ENCODE results near the gene BRD4.

DNA sequence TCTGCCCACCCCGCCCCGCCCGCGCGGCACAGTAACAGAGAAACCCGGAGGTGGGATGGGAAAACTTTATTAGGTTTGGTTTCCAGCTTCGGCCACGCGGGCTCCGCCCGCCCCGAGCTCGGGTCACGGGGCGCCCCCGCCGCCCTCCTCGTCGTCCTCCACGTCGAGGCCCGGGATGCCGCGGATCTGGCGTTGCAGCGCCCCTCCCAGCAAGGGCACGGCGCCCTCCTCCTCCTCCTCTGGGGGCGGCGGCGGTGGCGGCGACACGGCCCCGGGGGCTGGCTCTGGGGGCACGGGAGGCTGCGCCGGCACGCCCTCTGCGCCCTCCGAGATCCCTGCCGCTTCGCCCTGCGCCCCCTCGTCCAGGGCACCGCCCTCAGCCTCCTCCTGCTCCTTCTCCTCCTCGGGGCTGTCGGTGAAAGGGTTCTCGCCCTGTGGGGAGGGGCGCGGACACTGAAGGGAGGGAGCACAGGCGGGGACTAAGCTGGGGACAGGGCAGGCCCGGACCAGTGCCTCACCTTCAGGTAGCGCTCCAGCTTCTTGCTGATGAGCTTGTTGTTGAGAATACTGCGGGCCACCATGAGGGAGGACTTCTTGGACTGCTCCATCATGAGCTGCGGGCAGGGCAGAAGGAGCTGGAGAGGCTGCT is 47.8 kb upstream of the BRD4 start:
- no peak for TF ChIP-seq POLR2AphosphoS5 (IDR thresholded peaks at IDR 0.05; ENCODE audit: low read length)
- TF ChIP-seq CHD2 (IDR thresholded peaks at IDR 0.05; ENCODE audit: borderline replicate concordance, low read depth, low read length), result no peak
- TF ChIP-seq SKIL (IDR thresholded peaks at IDR 0.05; ENCODE audit: low read depth, poor library complexity, severe bottlenecking), result no peak
- no peak for TF ChIP-seq RCOR1 (conservative IDR thresholded peaks at IDR 0.05; ENCODE audit: low read depth, low read length)
- TF ChIP-seq EZH2 (IDR thresholded peaks at IDR 0.05; ENCODE audit: borderline replicate concordance, control insufficient read depth, low read depth, low read length), result no peak
